ENCODE measurements around the gene ARFGAP3.

DNA sequence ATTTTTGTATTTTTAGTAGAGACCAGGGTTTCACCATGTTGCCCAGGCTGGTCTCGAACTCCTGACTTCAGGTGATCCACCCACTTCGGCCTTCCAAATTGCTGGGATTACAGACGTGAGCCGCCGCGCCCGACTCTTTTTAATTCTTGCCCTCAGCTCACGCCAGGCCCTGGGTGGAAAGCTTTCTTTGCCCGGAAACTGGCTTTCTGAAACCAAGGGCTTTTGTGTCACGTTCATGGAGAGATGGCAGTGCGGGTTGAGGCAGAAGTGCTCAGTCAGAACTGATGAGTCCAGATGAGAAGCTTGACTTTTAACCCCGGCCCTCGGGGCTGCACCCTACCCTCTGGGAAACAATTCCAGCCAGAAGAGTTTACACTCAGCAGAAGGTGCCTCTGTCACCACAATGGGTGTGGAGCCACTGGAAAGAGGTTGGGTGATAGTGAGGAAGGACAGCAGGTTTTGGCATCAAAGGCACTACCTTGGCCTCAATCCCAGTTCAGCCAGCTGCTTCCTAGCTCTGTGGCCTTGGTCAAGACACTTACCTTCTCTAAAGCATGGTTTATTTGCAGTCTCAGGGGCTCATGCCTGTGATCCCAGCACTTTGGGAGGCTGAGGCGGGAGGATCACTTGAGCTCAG, 890 bp upstream of the ARFGAP3 start:
- TF ChIP-seq EP300 (IDR thresholded peaks at IDR 0.05) = no peak
- no peak for TF ChIP-seq POLR2A (IDR thresholded peaks at IDR 0.05)
- no peak for TF ChIP-seq CTCF (IDR thresholded peaks at IDR 0.05)

Measured in sigmoid colon (tissue), 4 donors.